Fibroblast of pulmonary artery (primary cell): ENCODE data around the gene EXOC1L.

ENCODE experiments used
- DNase-seq: peaks from one replicate; pipeline ENCODE4 v3.0.0-alpha.2; 2010; ENCODE audit warnings: low read depth
- H3K4me3 ChIP-seq: replicated peaks from 2 replicates; pipeline ENCODE4 v1.5.1; 2011; ENCODE audit warnings: low read depth, mild to moderate bottlenecking, control low read depth, low read length, moderate library complexity
- CTCF ChIP-seq: IDR thresholded peaks from 2 replicates; pipeline ENCODE4 v1.5.1; 2011; ENCODE audit warnings: mild to moderate bottlenecking, control low read depth, low read length, inconsistent platforms; ENCODE audit errors: missing control alignments

The EXOC1L gene

GRCh38 chr4:55876387-55876786 is 56.8 kb downstream of the EXOC1L start:
- TF ChIP-seq CTCF: no peak
- H3K4me3 ChIP-seq: no peak overlapping the region
- no peak for DNase-seq

- DNase-seq: no peak
- TF ChIP-seq CTCF: no peak
- H3K4me3 ChIP-seq: no peak overlapping the region
These were observed 59.6 kb downstream of the EXOC1L start for GRCh38 chr4:55879224-55879623.

GRCh38 chr4:55880652-55881280 is 61.2 kb downstream of the EXOC1L start:
- no peak for DNase-seq
- no peak for TF ChIP-seq CTCF

GRCh38 chr4:55884093-55884850 is 64.7 kb downstream of the EXOC1L start:
- TF ChIP-seq CTCF: no peak
- DNase-seq: no peak
- no peak overlapping the region for H3K4me3 ChIP-seq

More at GRCh38 chr4:55880652-55881280, 61.2 kb downstream of the EXOC1L start:
- no peak overlapping the region for H3K4me3 ChIP-seq

- DNase-seq: no peak
- no peak overlapping the region for H3K4me3 ChIP-seq
- no peak for TF ChIP-seq CTCF
These were observed 65.2 kb downstream of the EXOC1L start for GRCh38 chr4:55884851-55885219.
